NCI-H345 (cell line): Measurements from ENCODE around the gene IL23A.

Experiments used
- DNase-seq: peaks from one replicate; lab custom pipeline; 2025; lab: John Stamatoyannopoulos, UW

Gene IL23A

GRCh38 chr12:56361487-56362129, 22.9 kb downstream of the IL23A start:
- DNase-seq: no peak

- DNase-seq: no peak
Observed at GRCh38 chr12:56362130-56363059, 23.7 kb downstream of the IL23A start, which contains the start of gene APOF. APOF (minus strand) TSS chr12:56362857; CDS start chr12:56362745, 112 bp downstream.

- no peak for DNase-seq
Observed at GRCh38 chr12:56366948-56367347, 28.3 kb downstream of the IL23A start.

- DNase-seq: no peak
Observed at GRCh38 chr12:56373515-56373914, 34.8 kb downstream of the IL23A start.

- no peak for DNase-seq
Observed at GRCh38 chr12:56374726-56375597, 36.3 kb downstream of the IL23A start.

- no peak for DNase-seq
Observed at GRCh38 chr12:56375598-56376434, 37.1 kb downstream of the IL23A start.

GRCh38 chr12:56377310-56377988, 38.8 kb downstream of the IL23A start:
- DNase-seq: no peak

- no peak for DNase-seq
Observed at GRCh38 chr12:56377989-56378316, 39.3 kb downstream of the IL23A start.

- no peak for DNase-seq
Observed at GRCh38 chr12:56382611-56383010, 43.9 kb downstream of the IL23A start.

GRCh38 chr12:56385873-56386272, 47.2 kb downstream of the IL23A start:
- no peak for DNase-seq

- no peak for DNase-seq
Observed at GRCh38 chr12:56387152-56387736, 48.6 kb downstream of the IL23A start.

- DNase-seq: no peak
Observed at GRCh38 chr12:56389412-56389811, 50.7 kb downstream of the IL23A start.
